ENCODE data around the gene CDCA8.
"Not testable (repeated sequence)": the region's sequence is repeated elsewhere in the genome, so short reads cannot be mapped to it uniquely, and the experiment has no call there.

CDCA8 gene

DNA sequence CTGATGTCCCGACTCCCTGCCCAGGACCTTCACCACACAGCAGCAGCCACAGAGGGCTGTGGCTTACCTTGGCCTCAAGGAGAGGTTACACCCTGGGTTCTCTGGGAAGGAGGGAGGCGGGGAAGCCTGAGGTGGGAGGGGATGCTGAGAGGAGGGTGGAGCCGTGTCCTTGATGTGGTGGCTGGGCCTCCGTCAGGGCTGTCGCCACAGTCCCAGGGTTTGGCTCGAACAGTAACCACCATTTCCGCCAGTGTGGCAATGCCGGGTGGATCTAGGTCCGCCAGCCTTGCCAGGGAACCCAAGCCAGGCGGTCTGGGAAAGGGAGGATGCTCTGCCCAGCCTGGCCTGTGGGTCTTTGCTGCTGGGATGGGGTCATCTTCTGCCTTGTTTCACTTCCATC is 18.4 kb upstream of the CDCA8 start:
- peak; percentile 60 for DNase-seq

DNA sequence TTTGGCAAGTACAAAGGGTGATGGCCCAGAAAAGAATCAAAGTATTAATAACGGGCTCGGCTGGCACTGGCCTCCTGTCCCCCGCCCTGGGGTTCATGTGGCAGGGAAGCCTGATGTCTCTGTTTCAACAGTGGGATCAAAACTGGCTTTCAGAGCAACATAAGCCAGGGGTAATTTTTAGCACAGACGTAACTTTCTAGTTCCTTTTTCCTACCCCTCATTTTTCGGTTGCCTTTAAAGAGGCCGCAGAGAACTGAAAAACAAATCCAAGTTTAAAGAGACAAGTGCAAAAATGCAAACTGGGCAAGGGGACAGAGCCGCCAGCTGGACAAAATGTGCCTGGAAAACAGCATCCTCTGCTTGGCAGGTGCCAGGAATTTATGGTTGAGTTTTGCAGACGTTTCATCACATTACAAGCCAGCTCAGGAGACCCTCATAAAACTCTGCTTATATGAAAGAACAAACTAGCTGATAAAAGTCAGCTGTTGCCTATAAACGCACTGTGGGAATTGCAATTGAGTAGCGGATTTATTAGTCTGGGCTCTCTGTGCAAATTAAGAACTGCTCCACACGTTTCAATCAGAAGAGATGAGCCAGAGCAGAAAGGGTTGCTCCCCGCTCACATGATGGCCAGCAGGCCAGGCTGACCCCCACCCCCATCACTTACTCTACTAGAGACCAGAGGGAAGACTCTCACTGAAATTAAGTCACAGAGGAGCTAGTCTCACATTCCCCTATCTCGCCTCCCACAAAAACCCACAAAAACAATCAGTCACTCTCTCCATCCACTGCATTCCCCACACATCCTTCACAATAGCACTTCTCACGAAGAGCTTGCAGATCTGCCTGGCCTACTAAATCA is 15.8 kb upstream of the CDCA8 start:
- no peak for DNase-seq

DNA sequence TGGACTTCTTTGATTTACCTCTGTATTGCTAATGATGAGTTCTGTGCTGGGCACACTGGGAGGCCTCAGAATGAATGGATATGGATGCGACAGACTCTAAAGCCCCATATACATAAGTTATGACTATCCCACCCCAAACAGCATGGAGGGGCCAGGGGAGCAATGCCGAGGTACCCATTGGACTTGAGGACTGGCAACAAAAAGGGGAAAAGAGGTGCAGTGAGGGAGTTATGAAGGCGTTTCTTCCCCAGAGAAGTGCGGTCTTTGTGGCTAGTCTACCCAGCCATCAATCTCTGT is 15.2 kb upstream of the CDCA8 start:
- DNase-seq = no peak

DNA sequence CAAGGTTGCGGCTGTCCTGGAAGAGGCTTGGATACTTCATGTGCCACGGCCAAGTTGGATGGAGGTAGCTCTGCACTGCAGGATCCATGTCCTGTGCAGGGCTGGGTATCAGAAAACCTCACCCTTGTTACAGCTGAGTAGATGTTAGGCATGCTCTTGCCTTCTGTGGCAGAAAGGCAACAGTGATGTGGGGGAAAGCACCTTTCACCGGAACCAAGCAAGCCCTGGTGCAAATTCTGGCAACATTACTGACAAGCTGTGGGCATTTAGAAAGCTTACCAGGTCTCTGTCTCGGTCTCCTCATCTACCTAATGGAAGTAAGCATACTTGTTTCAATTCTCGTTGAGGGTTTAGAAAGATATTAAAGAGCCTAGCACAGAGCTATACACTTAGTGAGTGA is 14.5 kb upstream of the CDCA8 start:
- DNase-seq = no peak

DNA sequence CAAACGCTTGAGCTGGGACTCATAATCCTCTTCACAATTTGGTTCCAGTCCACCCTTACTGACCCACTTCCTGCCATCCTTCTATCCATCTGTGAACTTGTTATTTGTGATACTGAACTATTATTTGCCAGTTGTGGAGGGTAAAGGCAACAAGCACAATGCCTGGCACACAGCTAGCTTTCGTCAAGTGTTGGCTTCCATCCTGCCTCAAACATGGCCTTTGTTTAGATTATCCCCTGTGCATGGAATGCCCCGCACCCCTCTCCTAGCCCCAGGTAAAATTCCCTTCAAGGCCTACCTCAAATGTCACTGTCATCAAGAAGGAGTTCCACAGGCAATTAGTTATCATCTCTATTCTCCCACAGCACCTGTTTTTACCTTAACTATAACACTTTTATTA is 11.4 kb upstream of the CDCA8 start:
- no peak for DNase-seq

DNA sequence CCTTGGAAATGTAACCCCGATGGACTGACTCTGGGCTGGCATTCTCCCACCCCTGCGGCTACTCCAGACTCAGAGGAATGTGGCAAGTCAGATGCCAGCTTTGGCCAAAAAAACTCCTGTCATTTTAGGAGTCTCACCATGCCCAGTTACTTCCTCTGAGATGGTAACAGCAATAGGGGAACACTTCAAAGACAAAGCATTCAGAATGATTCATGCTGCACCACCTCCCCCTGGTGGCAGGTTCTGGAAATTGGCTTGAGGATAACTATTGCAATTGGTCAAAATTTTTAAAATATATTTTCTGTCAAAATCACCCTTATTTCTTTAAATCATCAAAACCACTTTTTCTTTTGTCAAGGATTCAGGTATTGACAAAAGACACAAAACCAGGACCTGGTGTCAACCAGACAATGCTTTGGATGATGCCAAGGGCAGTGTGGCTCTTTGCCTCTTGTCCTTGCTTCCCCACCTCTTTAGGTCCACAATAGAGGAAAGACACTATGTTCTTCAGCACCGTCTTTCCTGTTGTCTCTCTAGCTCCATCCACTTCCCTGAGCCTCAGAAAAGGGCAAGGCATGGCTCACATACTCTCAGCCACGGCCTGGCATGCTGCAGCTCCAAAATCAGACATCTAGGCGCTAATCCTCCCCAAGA is 9.9 kb upstream of the CDCA8 start:
- peak; percentile 51 for DNase-seq

DNA sequence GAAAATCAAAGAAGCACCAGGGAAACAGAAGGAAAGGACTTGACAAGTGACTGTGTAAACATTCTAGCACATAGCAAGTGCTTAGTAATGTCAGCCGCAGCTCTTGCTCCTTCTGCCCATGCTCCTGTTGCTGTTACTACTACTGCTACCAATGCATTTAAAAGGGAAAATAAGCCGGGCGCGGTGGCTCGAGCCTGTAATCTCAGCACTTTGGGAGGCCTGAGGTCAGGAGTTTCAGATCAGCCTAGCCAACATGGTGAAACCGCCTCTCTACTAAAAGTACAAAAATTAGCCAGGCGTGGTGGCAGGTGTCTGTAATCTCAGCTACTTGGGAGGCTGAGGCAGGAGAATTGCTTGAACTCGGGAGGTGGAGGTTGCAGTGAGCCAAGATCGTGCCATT is 8.1 kb upstream of the CDCA8 start:
- DNase-seq = not testable (repeated sequence)

DNA sequence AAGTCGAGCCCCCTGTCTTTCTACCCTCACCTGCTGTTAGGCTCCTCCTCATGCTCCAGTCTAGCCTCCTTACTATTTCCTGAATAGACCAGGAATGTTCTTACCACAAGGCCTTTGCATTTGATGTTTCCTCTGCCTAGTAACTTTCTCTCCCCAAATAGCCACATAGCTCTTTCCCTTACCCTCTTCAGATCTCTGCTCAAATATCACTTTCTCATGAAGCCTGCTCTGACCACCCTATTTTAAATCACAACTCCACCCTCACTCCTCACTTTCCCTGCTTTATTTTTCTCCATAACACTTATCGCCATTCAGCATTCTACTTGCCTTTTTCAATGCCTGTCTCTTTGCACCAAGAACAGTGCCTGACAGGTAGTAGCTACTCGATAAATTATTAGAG is 6.6 kb upstream of the CDCA8 start:
- no peak for DNase-seq

DNA sequence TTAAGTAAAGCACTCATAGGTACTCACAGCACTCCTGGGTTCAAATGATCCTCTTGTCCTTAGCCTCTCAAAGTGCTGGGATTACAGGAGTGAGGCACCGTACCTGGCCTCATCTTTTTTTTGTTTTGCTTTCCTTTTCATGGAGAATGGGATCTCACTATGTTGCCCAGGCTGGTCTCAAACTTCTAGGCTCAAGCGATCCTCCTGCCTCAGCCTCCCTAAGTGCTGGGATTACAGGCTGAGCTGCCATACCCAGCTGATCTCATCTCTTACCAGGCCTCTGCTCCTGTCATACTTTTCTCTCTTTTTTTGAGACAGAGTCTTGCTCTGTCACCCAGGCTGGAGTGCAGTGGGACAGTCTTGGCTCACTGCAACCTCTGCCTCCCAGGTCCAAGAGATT is 4.6 kb upstream of the CDCA8 start:
- DNase-seq = not testable (repeated sequence)

DNA sequence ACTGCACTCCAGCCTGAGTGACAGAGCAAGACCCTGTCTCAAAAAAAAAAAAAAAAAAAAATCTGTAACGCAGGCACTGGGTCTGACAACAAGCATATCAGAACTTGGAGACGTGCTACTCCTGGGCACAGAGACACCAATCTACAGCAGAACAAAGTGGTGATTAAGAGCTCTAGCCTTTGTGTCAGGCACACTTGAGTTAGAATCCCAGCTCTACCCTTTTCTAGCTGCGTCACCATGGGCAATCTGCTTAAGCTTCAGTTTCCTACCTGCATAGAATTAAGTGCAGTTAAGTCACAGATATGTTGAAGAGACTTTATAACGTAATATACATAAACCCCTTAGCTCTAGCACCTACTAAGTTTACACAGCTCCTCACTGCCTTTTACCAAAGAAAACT is 3.4 kb upstream of the CDCA8 start:
- DNase-seq = no peak

DNA sequence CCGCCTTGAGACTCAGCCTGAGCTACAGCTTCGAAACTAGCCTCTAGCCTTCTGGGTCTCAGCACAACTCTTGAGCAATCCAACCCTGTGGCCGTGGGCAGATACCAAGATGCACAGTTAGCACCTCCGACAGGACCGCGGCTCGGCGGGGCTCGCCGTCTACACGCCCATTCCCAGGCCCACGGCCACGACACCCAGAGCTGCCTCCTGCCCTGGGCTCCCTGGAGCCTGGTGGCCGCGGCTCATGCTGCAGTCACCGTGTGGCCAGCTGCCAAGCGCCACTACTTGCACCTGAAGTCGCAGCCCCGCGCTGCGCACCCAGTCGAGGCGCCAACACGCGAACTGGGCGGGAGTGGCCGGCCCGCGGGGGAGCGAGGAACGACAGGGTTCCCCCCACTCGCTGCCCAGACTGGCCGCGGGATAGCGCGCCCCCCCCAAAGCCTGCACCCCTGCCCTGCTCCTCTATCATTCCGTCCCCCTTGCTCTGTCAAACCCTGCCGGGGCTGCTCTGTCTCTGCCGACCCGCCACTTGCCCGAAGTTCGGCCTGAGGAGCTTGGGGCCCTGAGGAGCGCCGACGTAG is 729 bp upstream of the CDCA8 start:
- DNase-seq = no peak

DNA sequence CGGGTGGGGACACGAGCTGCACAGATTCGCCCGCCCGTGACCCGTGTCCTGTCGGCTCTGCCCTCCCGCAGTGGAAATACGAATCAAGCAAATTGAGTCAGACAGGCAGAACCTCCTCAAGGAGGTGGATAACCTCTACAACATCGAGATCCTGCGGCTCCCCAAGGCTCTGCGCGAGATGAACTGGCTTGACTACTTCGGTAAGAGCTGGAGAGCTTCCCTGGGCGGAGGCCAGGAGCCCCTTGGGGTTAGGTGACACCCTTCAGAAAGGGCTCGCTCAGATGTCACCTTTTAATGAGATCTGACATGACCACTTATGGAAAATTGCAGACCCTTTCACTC is 489 bp downstream of the CDCA8 start:
- no peak for DNase-seq

DNA sequence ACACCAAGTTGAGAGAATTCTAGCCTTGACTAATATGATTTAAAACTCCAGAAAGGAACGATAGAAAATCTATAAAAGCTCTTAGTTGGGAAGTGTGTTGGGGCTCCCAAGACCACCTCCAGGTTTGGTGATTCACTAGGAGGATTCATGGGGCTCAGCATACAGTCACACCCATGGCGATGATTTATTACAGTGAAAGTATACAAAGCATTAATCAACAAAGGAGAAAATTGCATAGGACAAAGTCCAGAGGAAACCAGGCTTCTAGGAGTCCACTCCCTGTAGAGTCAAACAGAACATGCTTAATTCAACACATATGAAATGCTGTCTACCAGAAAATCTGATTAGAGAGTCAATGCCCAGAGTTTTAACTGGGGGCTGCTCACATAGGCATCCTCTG is 4.8 kb downstream of the CDCA8 start:
- DNase-seq = no peak

DNA sequence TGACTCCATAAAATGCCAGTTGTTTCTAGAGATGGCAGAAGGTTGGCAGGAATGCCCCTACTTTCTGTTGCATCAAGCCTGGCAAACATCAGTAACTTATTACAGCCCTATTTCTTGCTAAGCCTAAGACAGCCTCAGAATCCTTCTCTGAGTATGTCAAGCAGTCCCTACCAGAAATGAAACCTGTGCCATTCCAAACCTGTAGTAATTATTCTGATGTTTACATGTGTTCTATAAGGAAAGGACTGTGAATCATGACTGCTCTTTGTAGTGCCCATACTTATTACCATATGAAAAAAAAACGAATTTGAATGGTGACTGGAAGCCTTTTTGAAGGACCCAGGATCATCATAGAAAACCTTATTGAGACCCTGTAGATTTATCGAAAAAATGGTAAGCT is 5.4 kb downstream of the CDCA8 start:
- DNase-seq = no peak

DNA sequence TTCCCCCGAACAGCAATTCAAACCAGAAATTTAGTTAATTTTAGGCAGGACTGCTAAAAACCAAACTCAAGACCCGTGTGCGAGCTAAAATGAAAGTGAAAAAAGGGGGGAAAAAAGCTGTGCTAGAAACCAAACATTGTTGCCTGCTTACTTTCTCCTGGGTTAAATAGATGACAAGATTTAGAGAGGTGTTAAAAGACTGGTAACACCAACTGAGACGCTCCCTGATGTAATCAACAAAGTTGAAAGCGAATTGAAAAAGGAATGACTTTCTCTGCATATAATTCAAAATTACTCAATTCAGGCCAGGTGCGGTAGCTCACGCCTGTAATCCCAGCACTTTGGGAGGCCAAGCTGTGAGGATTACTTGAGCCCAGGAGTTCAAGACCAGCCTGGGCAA is 6.8 kb downstream of the CDCA8 start:
- no peak for DNase-seq

DNA sequence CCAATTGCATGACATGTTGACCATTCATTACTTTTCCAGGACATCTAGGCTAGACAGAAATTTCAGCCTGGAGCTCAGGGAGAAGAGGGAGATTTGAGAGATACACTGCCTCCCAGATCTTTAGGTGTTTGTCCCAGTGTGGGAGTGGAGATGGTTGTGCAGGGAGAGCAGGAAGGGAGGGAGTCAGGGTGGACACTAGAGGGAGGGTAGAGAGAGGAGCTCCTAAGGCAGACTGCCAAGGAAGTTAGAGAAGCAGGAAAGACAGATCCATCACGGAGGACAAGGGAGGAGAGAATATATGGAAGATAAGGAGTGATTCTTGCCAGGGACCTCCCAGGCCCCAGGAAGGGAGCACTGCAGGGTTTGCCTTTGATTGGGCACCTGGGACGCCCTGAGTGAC is 8.7 kb downstream of the CDCA8 start:
- no peak for DNase-seq

DNA sequence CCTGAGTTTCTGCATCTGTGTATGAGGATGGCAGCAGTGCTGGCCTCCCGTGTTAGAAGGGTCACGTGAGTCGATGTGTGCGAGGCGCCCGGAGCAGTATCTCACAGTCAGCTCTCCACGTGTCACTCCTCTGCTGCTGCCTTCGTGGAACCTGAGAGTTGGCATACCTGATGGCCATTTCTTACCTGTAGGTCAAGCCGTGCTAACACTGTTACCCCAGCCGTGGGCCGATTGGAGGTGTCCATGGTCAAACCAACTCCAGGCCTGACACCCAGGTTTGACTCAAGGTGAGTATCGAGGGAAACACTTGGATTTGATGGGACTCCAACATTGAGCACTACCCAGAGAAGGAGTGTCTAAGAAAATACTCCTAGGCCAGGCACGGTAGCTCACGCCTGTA is 10.7 kb downstream of the CDCA8 start:
- DNase-seq = no peak

DNA sequence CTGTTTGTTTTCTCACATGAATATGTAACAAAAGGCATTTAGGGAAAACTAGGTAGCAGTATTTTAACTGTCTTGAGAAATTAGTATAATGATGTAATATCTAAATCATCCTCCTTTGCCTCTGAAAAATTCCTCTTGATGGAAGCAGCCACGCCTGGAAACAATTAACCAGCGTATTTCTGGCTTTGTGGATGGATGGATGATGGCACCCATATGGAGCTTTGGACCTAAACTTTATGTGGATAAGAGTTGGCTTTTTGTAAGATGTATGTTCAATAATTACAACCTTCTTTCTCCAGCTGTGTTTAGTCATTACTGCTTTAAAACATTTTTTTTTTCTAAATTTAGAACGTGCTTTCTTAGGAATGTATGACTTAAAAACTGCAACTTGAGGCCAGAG is 12.7 kb downstream of the CDCA8 start:
- no peak for DNase-seq

DNA sequence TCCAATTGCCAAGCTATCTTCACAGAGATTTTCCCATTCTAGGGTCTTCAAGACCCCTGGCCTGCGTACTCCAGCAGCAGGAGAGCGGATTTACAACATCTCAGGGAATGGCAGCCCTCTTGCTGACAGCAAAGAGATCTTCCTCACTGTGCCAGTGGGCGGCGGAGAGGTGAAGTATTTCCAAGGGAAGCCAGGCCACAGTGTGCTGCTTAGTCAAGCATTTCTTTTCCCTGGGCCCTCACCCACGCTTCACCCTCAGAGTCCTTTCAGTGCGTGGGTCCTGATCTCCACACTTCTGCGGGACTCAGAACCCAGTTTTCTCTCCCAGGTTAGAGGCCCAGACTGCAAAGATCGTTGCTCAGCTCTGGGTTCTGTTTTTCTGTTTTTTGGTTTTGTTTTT is 13.1 kb downstream of the CDCA8 start:
- DNase-seq = no peak

DNA sequence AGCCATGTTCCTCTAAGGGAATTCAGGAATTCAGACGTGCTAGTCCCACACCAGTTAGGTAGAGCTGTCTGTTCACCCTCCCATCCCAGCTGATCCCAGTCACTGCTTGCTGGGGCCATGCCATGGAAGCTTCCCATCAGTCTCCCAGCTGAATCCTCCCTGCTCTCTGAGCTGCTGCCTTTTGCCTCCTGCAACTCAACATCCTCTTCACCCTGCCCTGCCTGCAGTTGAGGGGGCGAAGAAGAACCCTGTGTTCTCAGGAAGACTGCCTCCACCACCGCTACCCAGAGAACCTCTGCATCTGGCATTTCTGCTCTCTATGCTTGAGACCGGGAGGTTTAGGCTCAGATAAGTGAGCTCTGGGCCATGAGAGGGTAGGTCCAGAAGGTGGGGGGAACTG is 16.2 kb downstream of the CDCA8 start:
- DNase-seq = no peak

DNA sequence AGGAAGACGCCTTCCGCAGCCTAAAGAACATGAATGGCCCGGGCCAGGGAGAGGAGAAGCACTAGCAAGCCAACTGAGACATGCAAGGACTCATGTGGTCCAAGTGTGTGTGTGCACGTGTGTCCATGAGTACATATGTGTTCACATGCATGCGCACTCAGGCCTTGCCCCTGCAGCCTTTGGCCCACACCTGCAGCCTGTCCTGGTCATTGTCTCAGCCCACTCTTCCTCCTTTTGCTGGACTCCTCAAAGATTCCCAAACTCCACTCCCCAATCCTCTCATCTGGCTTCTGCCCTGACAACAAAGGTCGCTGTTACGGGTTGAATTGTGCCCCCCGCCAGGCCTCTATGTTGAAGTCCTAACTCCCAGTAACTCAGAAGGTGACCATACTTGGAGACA is 21.9 kb downstream of the CDCA8 start:
- DNase-seq = no peak

DNA sequence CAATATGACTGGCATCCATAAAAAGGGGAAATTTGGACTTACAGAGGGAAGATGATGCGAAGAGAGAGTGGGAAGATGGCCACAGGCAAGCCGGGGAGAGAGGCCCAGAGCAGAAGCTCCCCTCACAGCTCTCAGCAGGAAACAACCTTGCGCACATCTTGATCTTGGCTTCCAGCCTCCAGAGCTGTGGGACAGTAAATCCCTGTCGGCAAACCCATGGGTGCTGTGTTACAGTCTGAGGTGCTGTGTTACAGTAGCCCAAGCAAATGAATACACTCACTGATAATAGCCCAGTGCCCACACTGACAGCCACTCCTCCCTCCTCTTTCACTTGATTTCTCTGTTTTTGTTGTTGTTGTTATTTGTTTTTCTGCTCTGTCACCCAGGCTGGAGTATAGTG is 22.4 kb downstream of the CDCA8 start:
- no peak for DNase-seq

DNA sequence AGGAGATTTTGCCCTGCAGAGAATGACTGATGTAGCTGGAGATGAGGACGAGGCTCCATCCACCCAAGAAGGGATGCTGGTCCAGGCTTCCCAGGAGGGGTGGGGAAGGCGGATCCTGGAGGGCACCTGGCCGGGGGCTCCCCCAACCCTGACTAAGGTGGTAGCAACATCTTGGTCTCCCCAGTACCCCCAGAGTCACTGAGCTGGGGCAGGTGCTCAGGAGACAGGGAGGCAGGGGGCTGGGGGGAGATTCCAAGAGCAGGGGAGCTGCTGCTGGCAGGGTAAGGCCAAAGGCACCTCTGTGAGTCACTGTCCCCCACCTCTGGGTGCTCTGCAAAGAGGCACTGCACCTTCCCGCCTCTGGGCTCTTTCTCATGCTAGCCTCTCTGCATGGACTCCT is 24.0 kb downstream of the CDCA8 start:
- no peak for DNase-seq

DNA sequence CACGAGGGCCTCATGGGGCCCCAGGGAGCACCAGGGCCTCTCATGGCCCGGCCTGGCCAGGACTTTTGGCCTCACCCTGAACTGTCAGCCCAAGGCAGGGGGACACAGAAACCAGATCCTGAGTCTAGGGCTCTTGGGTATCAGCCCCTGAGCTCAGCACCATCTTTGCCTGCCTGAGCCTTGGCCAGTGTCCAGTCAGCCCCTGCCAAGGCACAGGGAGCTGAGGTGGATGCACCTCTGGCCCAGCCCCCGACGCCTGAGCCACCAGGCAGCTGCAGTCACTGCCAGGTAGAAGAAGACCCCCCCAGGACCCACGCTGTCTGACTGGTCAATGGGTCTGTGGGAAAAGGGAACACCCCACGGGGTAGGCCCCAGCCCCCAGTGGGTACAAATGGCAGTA is 25.3 kb downstream of the CDCA8 start:
- DNase-seq = no peak

Data from activated effector memory CD4-positive, alpha-beta T cell treated with Interleukin-2 at 50 U/mL for 16 hours (primary cell).